GM23248 (cell line): ENCODE results near the gene BAIAP2.

Source experiments
- EZH2 ChIP-seq: fragments of 200-600 bp; sonication (generic); IDR thresholded peaks from 2 replicates; pipeline ENCODE4 v1.6.1; 2018; ENCODE audit warnings: antibody characterized with exemption, mild to moderate bottlenecking; ENCODE audit not compliant: insufficient read depth, poor library complexity, severe bottlenecking
- EZH2phosphoT487 ChIP-seq: fragments of 200-600 bp; sonication (generic); IDR thresholded peaks from 2 replicates; pipeline ENCODE4 v1.6.1; 2018; ENCODE audit warnings: antibody characterized with exemption, moderate library complexity, mild to moderate bottlenecking, low read depth; ENCODE audit not compliant: insufficient read depth

DNA sequence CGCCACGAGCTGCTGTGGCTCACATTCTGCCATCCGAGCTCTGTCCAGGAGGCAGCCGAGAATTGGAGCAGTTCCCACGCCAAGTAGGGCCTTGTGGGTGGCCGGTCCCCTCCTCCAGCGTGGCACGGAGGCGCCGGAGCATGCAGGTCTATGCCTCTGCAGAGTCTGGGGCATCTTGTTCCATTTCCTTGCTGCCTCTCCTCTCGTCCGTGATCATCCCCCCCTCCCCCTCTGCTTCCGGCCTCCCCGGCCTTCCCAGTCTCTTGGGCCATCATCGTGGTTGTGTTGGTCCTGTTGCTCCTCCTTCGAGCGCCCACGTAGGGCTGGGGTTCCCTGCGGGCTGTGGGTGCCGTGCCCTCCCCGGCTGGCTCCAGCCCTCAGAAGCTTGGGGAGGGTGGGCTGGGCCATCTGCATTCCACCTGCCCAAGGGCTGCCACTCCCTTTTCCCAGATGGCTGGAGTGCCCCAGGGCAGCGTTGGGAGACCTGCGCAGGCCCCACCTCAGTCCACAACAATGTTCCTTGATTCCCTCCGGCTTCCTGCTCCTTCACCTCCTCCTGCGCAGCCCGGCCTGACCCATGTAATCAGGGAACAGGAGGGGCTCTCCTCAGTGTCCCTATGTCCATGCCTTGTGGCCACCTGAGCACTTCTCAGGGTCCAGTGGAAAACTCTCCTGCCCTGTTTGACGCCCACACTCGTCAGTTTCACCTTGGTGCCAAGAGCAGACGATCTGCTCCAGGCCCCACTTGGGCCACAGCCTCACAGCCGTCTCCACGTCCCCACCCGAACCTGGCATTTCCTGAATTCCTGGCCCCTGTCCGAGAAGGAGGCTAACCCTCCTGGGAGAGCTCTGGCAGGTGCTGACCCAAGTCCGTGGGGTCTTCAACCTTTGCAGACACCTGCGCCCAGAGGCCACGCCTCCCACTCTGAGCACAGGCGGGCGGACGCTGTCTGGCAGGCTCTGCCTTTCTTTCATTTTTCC, 37.1 kb downstream of the BAIAP2 start:
- TF ChIP-seq EZH2phosphoT487 (no peak), EZH2 (no peak)
